GM23338 (cell line): ENCODE results near the gene CYFIP2. TPM values are rescaled to one million over a fixed set of nuclear protein-coding genes. Genes with fewer than 3 reads are reported as not detected.

Source experiments
- ATAC-seq: fragments of 200-7000 bp; cut with Tn5 transposase; 3 replicates; pipeline ENCODE4 v1.9.1; 2020
- DNase-seq: peaks from one replicate; pipeline ENCODE4 v3.0.0-alpha.2; 2015; ENCODE audit warnings: low spot score
- H2AFZ ChIP-seq: fragments of 200-600 bp; sonication (generic); 2 replicates; pipeline ENCODE4 v1.8.0; 2016; ENCODE audit warnings: antibody characterized with exemption, mild to moderate bottlenecking, moderate library complexity
- H3F3A ChIP-seq: fragments of 200-600 bp; sonication (generic); replicated peaks from 2 replicates; pipeline ENCODE4 v1.8.0; 2017; ENCODE audit warnings: antibody characterized with exemption, mixed run types, low read depth
- H3K27ac ChIP-seq: fragments of 200-600 bp; sonication (generic); 2 replicates; pipeline ENCODE4 v1.6.1; 2016; ENCODE audit warnings: low read depth
- H3K27me3 ChIP-seq: fragments of 200-600 bp; sonication (generic); 2 replicates; pipeline ENCODE4 v1.8.0; 2016; ENCODE audit warnings: mild to moderate bottlenecking, mixed run types, moderate library complexity; ENCODE audit not compliant: insufficient read depth
- H3K36me3 ChIP-seq: fragments of 200-600 bp; sonication (generic); 2 replicates; pipeline ENCODE4 v1.8.0; 2016; ENCODE audit warnings: mild to moderate bottlenecking; ENCODE audit not compliant: insufficient read depth
- H3K4me1 ChIP-seq: fragments of 200-600 bp; sonication (generic); 2 replicates; pipeline ENCODE4 v1.8.0; 2016; ENCODE audit warnings: mild to moderate bottlenecking, moderate library complexity; ENCODE audit not compliant: insufficient read depth
- H3K4me2 ChIP-seq: fragments of 200-600 bp; sonication (generic); 2 replicates; pipeline ENCODE4 v1.7.1; 2017; ENCODE audit warnings: mixed run types
- H3K4me3 ChIP-seq: fragments of 200-600 bp; sonication (generic); 2 replicates; pipeline ENCODE4 v1.6.1; 2016; ENCODE audit warnings: mixed run types
- H3K79me2 ChIP-seq: fragments of 200-600 bp; sonication (generic); replicated peaks from 2 replicates; pipeline ENCODE4 v1.8.0; 2017; ENCODE audit warnings: mild to moderate bottlenecking; ENCODE audit not compliant: insufficient read depth
- H3K9me2 ChIP-seq: fragments of 200-600 bp; sonication (generic); 2 replicates; pipeline ENCODE4 v1.8.0; 2017; ENCODE audit not compliant: insufficient read depth
- H4K20me1 ChIP-seq: fragments of 200-600 bp; sonication (generic); replicated peaks from 2 replicates; pipeline ENCODE4 v1.8.0; 2017; ENCODE audit warnings: mild to moderate bottlenecking; ENCODE audit not compliant: insufficient read depth
- H3K27ac Mint-ChIP-seq: 2 replicates; pipeline ENCODE4 v1.8.0; 2020; ENCODE audit warnings: inconsistent platforms, mild to moderate bottlenecking, moderate library complexity, mixed read lengths
- H3K27me3 Mint-ChIP-seq: 3 replicates; pipeline ENCODE4 v1.8.0; 2022; ENCODE audit warnings: low read depth, mild to moderate bottlenecking, moderate library complexity, mixed read lengths, inconsistent platforms; ENCODE audit not compliant: insufficient read depth, poor library complexity
- H3K36me3 Mint-ChIP-seq: 3 replicates; pipeline ENCODE4 v1.8.0; 2021; ENCODE audit warnings: low read depth, mild to moderate bottlenecking, inconsistent platforms, moderate library complexity, mixed read lengths
- H3K4me1 Mint-ChIP-seq: 3 replicates; pipeline ENCODE4 v1.8.0; 2020; ENCODE audit warnings: mild to moderate bottlenecking, inconsistent platforms, mixed read lengths
- H3K4me3 Mint-ChIP-seq: 3 replicates; pipeline ENCODE4 v1.8.0; 2021; ENCODE audit warnings: moderate library complexity, mild to moderate bottlenecking, inconsistent platforms, mixed read lengths
- H3K9me3 Mint-ChIP-seq: 3 replicates; pipeline ENCODE4 v1.8.0; 2020; ENCODE audit warnings: moderate library complexity, mild to moderate bottlenecking, inconsistent platforms, mixed read lengths
- CREB1 ChIP-seq: fragments of 250-450 bp; sonication (Bioruptor Pico); IDR thresholded peaks from 2 replicates; pipeline ENCODE4 v1.5.0; 2020; ENCODE audit warnings: low read depth, mild to moderate bottlenecking, moderate library complexity
- JUNB ChIP-seq: IDR thresholded peaks from one replicate; pipeline ENCODE4 v1.6.1; 2016; ENCODE audit warnings: antibody characterized with exemption; ENCODE audit not compliant: unreplicated experiment
- NANOG ChIP-seq: IDR thresholded peaks from 2 replicates; pipeline ENCODE4 v1.6.1; 2016; ENCODE audit warnings: antibody characterized with exemption, borderline replicate concordance
- POLR2AphosphoS5 ChIP-seq: IDR thresholded peaks from 2 replicates; pipeline ENCODE4 v1.6.1; 2016; ENCODE audit warnings: antibody characterized with exemption, low read depth
- STAT1 ChIP-seq: IDR thresholded peaks from one replicate; pipeline ENCODE4 v1.6.1; 2016; ENCODE audit warnings: antibody characterized with exemption; ENCODE audit not compliant: unreplicated experiment
- ZNF462 ChIP-seq: fragments of 250-450 bp; sonication (Bioruptor Pico); IDR thresholded peaks from 2 replicates; pipeline ENCODE4 v1.5.0; 2020; ENCODE audit warnings: mild to moderate bottlenecking, moderate library complexity
- polyA plus RNA-seq: library from polyadenylated mRNA; unstranded; fragments of >200 nt; fragmentation: Nextera tagmentation; extraction: Ambion mirVana; gene quantifications from 2 replicates; pipeline ENCODE4 v1.2.1, GENCODE V29; 2016
- total RNA-seq: library from RNA; depleted of rRNA; stranded (reverse); fragments of >200 nt; shearing (Covaris generic); gene quantifications from 2 replicates; pipeline ENCODE4 v1.2.3, GENCODE V29; 2014
- TF ChIP-seq, protein P1 (sequence below), 2 experiments: fragments of 200-600 bp in 1 of 2; sonication (generic) in 1 of 2; conservative IDR thresholded peaks; 2 replicates each; pipeline versions ENCODE4 v1.5.1 to v1.6.1; 2016 to 2017; ENCODE audit warnings: antibody characterized with exemption in 2 of 2, low read depth in 2 of 2, mild to moderate bottlenecking in 2 of 2, moderate library complexity in 1 of 2
- TF ChIP-seq, protein P2 (sequence below): IDR thresholded peaks from 2 replicates; pipeline ENCODE4 v1.6.1; 2016; ENCODE audit warnings: antibody characterized with exemption

The CYFIP2 gene
- total and polyA plus RNA-seq, 2 experiments from 2014 or later = 54.1 to 98.4 TPM

- Histone ChIP-seq H3F3A (no peaks in the 10 kb centered on the region), H3K9me2 (no peaks in the 10 kb centered on the region), H3K4me2 (no peak overlapping the region), H3K36me3 (no peaks in the 10 kb centered on the region), H3K27me3 (no peaks in the 10 kb centered on the region), H3K27ac (no peak overlapping the region), H3K4me1 (no peaks in the 10 kb centered on the region), H4K20me1 (no peaks in the 10 kb centered on the region), H3K79me2 (no peaks in the 10 kb centered on the region), H3K4me3 (no peak overlapping the region), H2AFZ (no peak overlapping the region)
- H3K36me3 Mint-ChIP-seq = peaks cover 21% of the 10 kb centered on the region
- no peak overlapping the region for H3K27ac Mint-ChIP-seq
- ATAC-seq (no peak), DNase-seq (no peak)
- no peaks in the 10 kb centered on the region for H3K27me3 Mint-ChIP-seq
- H3K4me3 Mint-ChIP-seq = no peak overlapping the region
- TF ChIP-seq CREB1 (CRISPR knock-in tag) = no peak
- TF ChIP-seq POLR2AphosphoS5 = no peak
- TF ChIP-seq STAT1 = no peak
- no peak for TF ChIP-seq JUNB
- TF ChIP-seq, protein P1, sequence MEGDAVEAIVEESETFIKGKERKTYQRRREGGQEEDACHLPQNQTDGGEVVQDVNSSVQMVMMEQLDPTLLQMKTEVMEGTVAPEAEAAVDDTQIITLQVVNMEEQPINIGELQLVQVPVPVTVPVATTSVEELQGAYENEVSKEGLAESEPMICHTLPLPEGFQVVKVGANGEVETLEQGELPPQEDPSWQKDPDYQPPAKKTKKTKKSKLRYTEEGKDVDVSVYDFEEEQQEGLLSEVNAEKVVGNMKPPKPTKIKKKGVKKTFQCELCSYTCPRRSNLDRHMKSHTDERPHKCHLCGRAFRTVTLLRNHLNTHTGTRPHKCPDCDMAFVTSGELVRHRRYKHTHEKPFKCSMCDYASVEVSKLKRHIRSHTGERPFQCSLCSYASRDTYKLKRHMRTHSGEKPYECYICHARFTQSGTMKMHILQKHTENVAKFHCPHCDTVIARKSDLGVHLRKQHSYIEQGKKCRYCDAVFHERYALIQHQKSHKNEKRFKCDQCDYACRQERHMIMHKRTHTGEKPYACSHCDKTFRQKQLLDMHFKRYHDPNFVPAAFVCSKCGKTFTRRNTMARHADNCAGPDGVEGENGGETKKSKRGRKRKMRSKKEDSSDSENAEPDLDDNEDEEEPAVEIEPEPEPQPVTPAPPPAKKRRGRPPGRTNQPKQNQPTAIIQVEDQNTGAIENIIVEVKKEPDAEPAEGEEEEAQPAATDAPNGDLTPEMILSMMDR (conservative IDR thresholded peaks at IDR 0.05; ENCODE audit: low read depth in 2 of 2) = no peak
- no peak for TF ChIP-seq NANOG
- TF ChIP-seq, protein P2, sequence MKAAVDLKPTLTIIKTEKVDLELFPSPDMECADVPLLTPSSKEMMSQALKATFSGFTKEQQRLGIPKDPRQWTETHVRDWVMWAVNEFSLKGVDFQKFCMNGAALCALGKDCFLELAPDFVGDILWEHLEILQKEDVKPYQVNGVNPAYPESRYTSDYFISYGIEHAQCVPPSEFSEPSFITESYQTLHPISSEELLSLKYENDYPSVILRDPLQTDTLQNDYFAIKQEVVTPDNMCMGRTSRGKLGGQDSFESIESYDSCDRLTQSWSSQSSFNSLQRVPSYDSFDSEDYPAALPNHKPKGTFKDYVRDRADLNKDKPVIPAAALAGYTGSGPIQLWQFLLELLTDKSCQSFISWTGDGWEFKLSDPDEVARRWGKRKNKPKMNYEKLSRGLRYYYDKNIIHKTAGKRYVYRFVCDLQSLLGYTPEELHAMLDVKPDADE = no peak
- no peak for TF ChIP-seq ZNF462
- no peaks in the 10 kb centered on the region for H3K4me1 Mint-ChIP-seq
- H3K9me3 Mint-ChIP-seq = no peaks in the 10 kb centered on the region; the same call in 2 of the 3 replicates
Measured at GRCh38 chr5:157362982-157363381, 97.1 kb downstream of the CYFIP2 start.
